Measurements from ENCODE around the gene ALOX5.
A peak's percentile ranks its signal among the peaks of the same experiment; 100 is the strongest.
"Not testable (repeated sequence)": the region's sequence is repeated elsewhere in the genome, so short reads cannot be mapped to it uniquely, and the experiment has no call there.

Gene ALOX5

GRCh38 chr10:45410489-45410806 lies 36.4 kb downstream of the ALOX5 start:
- ChIA-PET POLR2A (no interaction called here), CTCF (no interaction called here)
- no peak for DNase-seq
- peaks cover 0 to 10% (median 5%) of the 10 kb centered on the region in 4 experiments for H3K4me1 ChIP-seq (ENCODE audit: control extremely low read depth in 1 of 4, control insufficient read depth in 4 of 4, insufficient read depth in 4 of 4, low read length in 3 of 4)
- no peaks in the 10 kb centered on the region for H3K27me3 ChIP-seq (replicated peaks in 2 of 5; ENCODE audit: control insufficient read depth in 4 of 5, insufficient read depth in 5 of 5, low read length in 4 of 5)
- H3K27ac ChIP-seq (ENCODE audit: insufficient read depth in 1 of 2, low read depth in 1 of 2, low read length in 2 of 2, poor library complexity in 1 of 2, severe bottlenecking in 2 of 2): peak overlapping the region in 1 of 2 experiments; percentile 40
- 100% methylated on average over 1 of the region's 2 CpGs for WGBS (ENCODE audit: insufficient coverage)
- no peaks in the 10 kb centered on the region for H3K36me3 ChIP-seq (ENCODE audit: control insufficient read depth in 4 of 4, insufficient read depth in 4 of 4, low read length in 3 of 4)
- H3K4me3 ChIP-seq (ENCODE audit: control insufficient read depth in 1 of 7, extremely low read depth in 1 of 7, insufficient read depth in 4 of 7, low read depth in 2 of 7, low read length in 6 of 7): no peak overlapping the region
- H3K9me3 ChIP-seq (ENCODE audit: control extremely low read depth in 1 of 5, control insufficient read depth in 4 of 5, insufficient read depth in 2 of 5, low read depth in 1 of 5, low read length in 4 of 5): no peaks in the 10 kb centered on the region

- no peaks in the 10 kb centered on the region for H3K27me3 ChIP-seq (replicated peaks in 2 of 5; ENCODE audit: control insufficient read depth in 4 of 5, insufficient read depth in 5 of 5, low read length in 4 of 5)
- 75% methylated on average over 6 of the region's 6 CpGs for whole genome bisulfite sequencing (ENCODE audit: insufficient coverage)
- CTCF ChIA-PET: no interaction called here
- DNase-seq: no peak
- no peaks in the 10 kb centered on the region for H3K36me3 ChIP-seq (ENCODE audit: control insufficient read depth in 4 of 4, insufficient read depth in 4 of 4, low read length in 3 of 4)
- POLR2A ChIA-PET: no interaction called here
- H3K9me3 ChIP-seq (ENCODE audit: control extremely low read depth in 1 of 5, control insufficient read depth in 4 of 5, insufficient read depth in 2 of 5, low read depth in 1 of 5, low read length in 4 of 5): no peaks in the 10 kb centered on the region
- H3K27ac ChIP-seq (ENCODE audit: insufficient read depth in 1 of 2, low read depth in 1 of 2, low read length in 2 of 2, poor library complexity in 1 of 2, severe bottlenecking in 2 of 2): peak overlapping the region in 1 of 2 experiments; percentile 40
- H3K4me1 ChIP-seq (ENCODE audit: control extremely low read depth in 1 of 4, control insufficient read depth in 4 of 4, insufficient read depth in 4 of 4, low read length in 3 of 4): peaks cover 0 to 5% (median 2%) of the 10 kb centered on the region in 4 experiments
- H3K4me3 ChIP-seq (ENCODE audit: control insufficient read depth in 1 of 7, extremely low read depth in 1 of 7, insufficient read depth in 4 of 7, low read depth in 2 of 7, low read length in 6 of 7): no peak overlapping the region
Observed at GRCh38 chr10:45410807-45411606, 37.0 kb downstream of the ALOX5 start.

- 100% methylated on average over 4 of the region's 4 CpGs for WGBS (ENCODE audit: insufficient coverage)
- H3K27ac ChIP-seq (ENCODE audit: insufficient read depth in 1 of 2, low read depth in 1 of 2, low read length in 2 of 2, poor library complexity in 1 of 2, severe bottlenecking in 2 of 2): no peak overlapping the region
- ChIA-PET POLR2A (no interaction called here), CTCF (no interaction called here)
- no peaks in the 10 kb centered on the region for H3K27me3 ChIP-seq (replicated peaks in 2 of 5; ENCODE audit: control insufficient read depth in 4 of 5, insufficient read depth in 5 of 5, low read length in 4 of 5)
- H3K4me1 ChIP-seq (ENCODE audit: control extremely low read depth in 1 of 4, control insufficient read depth in 4 of 4, insufficient read depth in 4 of 4, low read length in 3 of 4): peaks cover 0 to 5% (median 2%) of the 10 kb centered on the region in 4 experiments
- H3K9me3 ChIP-seq (ENCODE audit: control extremely low read depth in 1 of 5, control insufficient read depth in 4 of 5, insufficient read depth in 2 of 5, low read depth in 1 of 5, low read length in 4 of 5): no peaks in the 10 kb centered on the region
- no peak for DNase-seq
- no peaks in the 10 kb centered on the region for H3K36me3 ChIP-seq (ENCODE audit: control insufficient read depth in 4 of 4, insufficient read depth in 4 of 4, low read length in 3 of 4)
- no peak overlapping the region for H3K4me3 ChIP-seq (ENCODE audit: control insufficient read depth in 1 of 7, extremely low read depth in 1 of 7, insufficient read depth in 4 of 7, low read depth in 2 of 7, low read length in 6 of 7)
Observed at GRCh38 chr10:45411607-45411940, 37.6 kb downstream of the ALOX5 start.

- not testable (repeated sequence) for H3K27ac ChIP-seq (ENCODE audit: insufficient read depth in 1 of 2, low read depth in 1 of 2, low read length in 2 of 2, poor library complexity in 1 of 2, severe bottlenecking in 2 of 2); H3K36me3 ChIP-seq (ENCODE audit: control insufficient read depth in 4 of 4, insufficient read depth in 4 of 4, low read length in 3 of 4); H3K4me3 ChIP-seq (ENCODE audit: control insufficient read depth in 1 of 7, extremely low read depth in 1 of 7, insufficient read depth in 4 of 7, low read depth in 2 of 7, low read length in 6 of 7); H3K9me3 ChIP-seq (ENCODE audit: control extremely low read depth in 1 of 5, control insufficient read depth in 4 of 5, insufficient read depth in 2 of 5, low read depth in 1 of 5, low read length in 4 of 5); DNase-seq; H3K27me3 ChIP-seq (replicated peaks in 2 of 5; ENCODE audit: control insufficient read depth in 4 of 5, insufficient read depth in 5 of 5, low read length in 4 of 5)
- POLR2A ChIA-PET: interaction anchor here (1.6 kb wide), 1 partner anchor 11 kb away, joined by 4 read pairs; no protein-coding TSS in a partner anchor
- 90% methylated on average over 2 of the region's 5 CpGs for WGBS (ENCODE audit: insufficient coverage)
- peaks cover 4 to 26% (median 21%) of the 10 kb centered on the region in 4 experiments for H3K4me1 ChIP-seq (ENCODE audit: control extremely low read depth in 1 of 4, control insufficient read depth in 4 of 4, insufficient read depth in 4 of 4, low read length in 3 of 4)
- CTCF ChIA-PET: interaction anchor here (1.2 to 2.2 kb wide), 2 partner anchors 10 to 40 kb away, joined by 3 to 11 read pairs; no protein-coding TSS in a partner anchor
Observed at GRCh38 chr10:45415062-45415461, 41.0 kb downstream of the ALOX5 start.

- Histone ChIP-seq H3K27me3 (replicated peaks in 2 of 5; ENCODE audit: control insufficient read depth in 4 of 5, insufficient read depth in 5 of 5, low read length in 4 of 5) (no peaks in the 10 kb centered on the region), H3K9me3 (ENCODE audit: control extremely low read depth in 1 of 5, control insufficient read depth in 4 of 5, insufficient read depth in 2 of 5, low read depth in 1 of 5, low read length in 4 of 5) (no peaks in the 10 kb centered on the region), H3K4me3 (ENCODE audit: control insufficient read depth in 1 of 7, extremely low read depth in 1 of 7, insufficient read depth in 4 of 7, low read depth in 2 of 7, low read length in 6 of 7) (no peak overlapping the region), H3K36me3 (ENCODE audit: control insufficient read depth in 4 of 4, insufficient read depth in 4 of 4, low read length in 3 of 4) (no peaks in the 10 kb centered on the region), H3K4me1 (ENCODE audit: control extremely low read depth in 1 of 4, control insufficient read depth in 4 of 4, insufficient read depth in 4 of 4, low read length in 3 of 4) (peaks cover 6 to 41% (median 36%) of the 10 kb centered on the region in 4 experiments), H3K27ac (ENCODE audit: insufficient read depth in 1 of 2, low read depth in 1 of 2, low read length in 2 of 2, poor library complexity in 1 of 2, severe bottlenecking in 2 of 2) (no peak overlapping the region)
- no peak for DNase-seq
- ChIA-PET CTCF (interaction anchor here (1.2 to 2.2 kb wide), 2 partner anchors 11 to 41 kb away, joined by 3 to 11 read pairs; no protein-coding TSS in a partner anchor), POLR2A (interaction anchor here (1.6 kb wide), 1 partner anchor 13 kb away, joined by 4 read pairs; no protein-coding TSS in a partner anchor)
- 97% methylated on average over 2 of the region's 2 CpGs for WGBS (ENCODE audit: insufficient coverage)
Observed at GRCh38 chr10:45416603-45417002, 42.6 kb downstream of the ALOX5 start.

GRCh38 chr10:45417746-45418145 lies 43.7 kb downstream of the ALOX5 start:
- ChIA-PET CTCF (interaction anchor here (1.1 to 1.7 kb wide), 2 partner anchors 9 to 43 kb away, joined by 3 to 4 read pairs; no protein-coding TSS in a partner anchor), POLR2A (no interaction called here)
- Histone ChIP-seq H3K4me1 (ENCODE audit: control extremely low read depth in 1 of 4, control insufficient read depth in 4 of 4, insufficient read depth in 4 of 4, low read length in 3 of 4) (peaks cover 8 to 53% (median 48%) of the 10 kb centered on the region in 4 experiments), H3K9me3 (ENCODE audit: control extremely low read depth in 1 of 5, control insufficient read depth in 4 of 5, insufficient read depth in 2 of 5, low read depth in 1 of 5, low read length in 4 of 5) (no peaks in the 10 kb centered on the region), H3K27me3 (replicated peaks in 2 of 5; ENCODE audit: control insufficient read depth in 4 of 5, insufficient read depth in 5 of 5, low read length in 4 of 5) (no peaks in the 10 kb centered on the region), H3K4me3 (ENCODE audit: control insufficient read depth in 1 of 7, extremely low read depth in 1 of 7, insufficient read depth in 4 of 7, low read depth in 2 of 7, low read length in 6 of 7) (no peak overlapping the region), H3K36me3 (ENCODE audit: control insufficient read depth in 4 of 4, insufficient read depth in 4 of 4, low read length in 3 of 4) (no peaks in the 10 kb centered on the region), H3K27ac (ENCODE audit: insufficient read depth in 1 of 2, low read depth in 1 of 2, low read length in 2 of 2, poor library complexity in 1 of 2, severe bottlenecking in 2 of 2) (no peak overlapping the region)
- no peak for DNase-seq
- 92% methylated on average over 5 of the region's 6 CpGs for WGBS (ENCODE audit: insufficient coverage)

GRCh38 chr10:45418417-45418848 lies 44.4 kb downstream of the ALOX5 start:
- ChIA-PET POLR2A (interaction anchor here (0.6 to 2.9 kb wide), 3 partner anchors 15 to 169 kb away, joined by 3 to 16 read pairs (median 3); no protein-coding TSS in a partner anchor), CTCF (interaction anchor here (1.1 to 2.6 kb wide), 3 partner anchors 9 to 43 kb away, joined by 3 to 11 read pairs (median 4); no protein-coding TSS in a partner anchor)
- Histone ChIP-seq H3K4me1 (ENCODE audit: control extremely low read depth in 1 of 4, control insufficient read depth in 4 of 4, insufficient read depth in 4 of 4, low read length in 3 of 4) (peaks cover 8 to 59% (median 55%) of the 10 kb centered on the region in 4 experiments), H3K36me3 (ENCODE audit: control insufficient read depth in 4 of 4, insufficient read depth in 4 of 4, low read length in 3 of 4) (no peaks in the 10 kb centered on the region), H3K4me3 (ENCODE audit: control insufficient read depth in 1 of 7, extremely low read depth in 1 of 7, insufficient read depth in 4 of 7, low read depth in 2 of 7, low read length in 6 of 7) (peak overlapping the region in 6 of 7 experiments; percentile 58 to 77 (median 65)), H3K9me3 (ENCODE audit: control extremely low read depth in 1 of 5, control insufficient read depth in 4 of 5, insufficient read depth in 2 of 5, low read depth in 1 of 5, low read length in 4 of 5) (no peaks in the 10 kb centered on the region), H3K27ac (ENCODE audit: insufficient read depth in 1 of 2, low read depth in 1 of 2, low read length in 2 of 2, poor library complexity in 1 of 2, severe bottlenecking in 2 of 2) (peak overlapping the region in 1 of 2 experiments; percentile 82), H3K27me3 (replicated peaks in 2 of 5; ENCODE audit: control insufficient read depth in 4 of 5, insufficient read depth in 5 of 5, low read length in 4 of 5) (no peaks in the 10 kb centered on the region)
- 44% methylated on average over 14 of the region's 15 CpGs for WGBS (ENCODE audit: insufficient coverage)
- no peak for DNase-seq

All from common myeloid progenitor, CD34-positive (primary cell).